SK-N-SH (cell line): ENCODE results near the gene VWA3B. TPM values are rescaled to one million over a fixed set of nuclear protein-coding genes. Genes with fewer than 3 reads are reported as not detected.

Experiments
- CTCF ChIA-PET: fragments of 300-600, 350-600 bp; formaldehyde crosslinking; extraction: SDS; loops from one replicate; lab custom pipeline; 2021; lab: Yijun Ruan, JAX
- POLR2A ChIA-PET: fragments of 350-600 bp; sonication (Branson Sonifier 250); formaldehyde crosslinking; extraction: SDS; loops from one replicate; lab custom pipeline; 2020; ENCODE audit warnings: antibody characterized with exemption, inconsistent platforms; lab: Yijun Ruan, JAX
- DNase-seq: peaks from one replicate; pipeline ENCODE4 v3.0.0; 2012
- H2AFZ ChIP-seq: fragments of 200-600 bp; sonication (generic); 2 replicates; pipeline ENCODE4 v1.8.1; 2016; ENCODE audit warnings: antibody characterized with exemption, mild to moderate bottlenecking, low read depth
- H3F3A ChIP-seq: fragments of 200-600 bp; sonication (generic); replicated peaks from 2 replicates; pipeline ENCODE3; 2016; ENCODE audit warnings: antibody characterized with exemption, mild to moderate bottlenecking; ENCODE audit not compliant: insufficient read depth
- H3K27ac ChIP-seq, 2 experiments: fragments of 200-500 bp in 1 of 2; fragments of 200-600 bp in 1 of 2; sonication (Bioruptor generic) in 1 of 2; sonication (generic), shearing (Covaris generic) in 1 of 2; 2 replicates each; pipeline versions ENCODE4 v1.5.1 to v1.6.1; 2014 to 2016; ENCODE audit warnings: low read depth in 2 of 2, inconsistent platforms in 1 of 2, low read length in 1 of 2, mild to moderate bottlenecking in 1 of 2, mixed read lengths in 1 of 2
- H3K27me3 ChIP-seq: fragments of 200-600 bp; sonication (generic), shearing (Covaris generic); 2 replicates; pipeline ENCODE4 v1.6.1; 2016; ENCODE audit warnings: mixed run types; ENCODE audit not compliant: insufficient read depth
- H3K36me3 ChIP-seq, 2 experiments: fragments of 200-500 bp in 1 of 2; fragments of 200-600 bp in 1 of 2; sonication (Bioruptor generic) in 1 of 2; sonication (generic) in 1 of 2; replicated peaks in 1 of 2; 2 replicates each; pipeline versions ENCODE3 to v1.5.1; 2014 to 2016; ENCODE audit warnings: low read length in 1 of 2, mild to moderate bottlenecking in 1 of 2; ENCODE audit not compliant: insufficient read depth in 2 of 2, control insufficient read depth in 1 of 2
- H3K4me1 ChIP-seq, 2 experiments: fragments of 200-500 bp in 1 of 2; fragments of 200-600 bp in 1 of 2; sonication (Bioruptor generic) in 1 of 2; sonication (generic), shearing (Covaris generic) in 1 of 2; 2 replicates each; pipeline versions ENCODE4 v1.5.1 to v1.6.1; 2014 to 2016; ENCODE audit warnings: low read depth in 1 of 2, low read length in 1 of 2, mixed run types in 1 of 2; ENCODE audit not compliant: insufficient read depth in 2 of 2, control insufficient read depth in 1 of 2
- H3K4me2 ChIP-seq: fragments of 200-600 bp; sonication (generic), shearing (Covaris generic); 2 replicates; pipeline ENCODE4 v1.6.1; 2017; ENCODE audit warnings: mixed run types
- H3K4me3 ChIP-seq, 2 experiments: fragments of 200-500 bp in 1 of 2; fragments of 200-600 bp in 1 of 2; sonication (Bioruptor generic) in 1 of 2; sonication (generic), shearing (Covaris generic) in 1 of 2; 2 replicates each; pipeline versions ENCODE4 v1.5.1 to v1.8.1; 2014 to 2016; ENCODE audit warnings: low read depth in 2 of 2, inconsistent platforms in 1 of 2, low read length in 1 of 2, mild to moderate bottlenecking in 1 of 2, mixed read lengths in 1 of 2, moderate library complexity in 1 of 2
- H3K79me2 ChIP-seq: fragments of 200-600 bp; sonication (generic); 2 replicates; pipeline ENCODE4 v1.8.1; 2017; ENCODE audit warnings: mild to moderate bottlenecking; ENCODE audit not compliant: insufficient read depth
- H3K9ac ChIP-seq: fragments of 200-600 bp; sonication (generic); 2 replicates; pipeline ENCODE4 v1.6.1; 2017; ENCODE audit warnings: mixed run types
- H3K9me2 ChIP-seq: fragments of 200-600 bp; sonication (generic); 2 replicates; pipeline ENCODE4 v1.6.1; 2017; ENCODE audit warnings: mixed run types
- H3K9me3 ChIP-seq: fragments of 200-600 bp; sonication (generic); 2 replicates; pipeline ENCODE4 v1.6.1; 2017; ENCODE audit warnings: mixed run types, mild to moderate bottlenecking, moderate library complexity
- H4K20me1 ChIP-seq: fragments of 200-600 bp; sonication (generic); 2 replicates; pipeline ENCODE4 v1.6.1; 2017; ENCODE audit warnings: mild to moderate bottlenecking, mixed run types; ENCODE audit not compliant: insufficient read depth
- EZH2phosphoT487 ChIP-seq: fragments of 200-600 bp; sonication (generic); IDR thresholded peaks from 2 replicates; pipeline ENCODE4 v1.6.1; 2017; ENCODE audit warnings: low read depth, mixed run types, mild to moderate bottlenecking, antibody characterized with exemption, moderate library complexity, borderline replicate concordance
- FOXJ3 ChIP-seq: sonication (generic); formaldehyde crosslinking; IDR thresholded peaks from 2 replicates; pipeline ENCODE4 v1.5.1; 2020; ENCODE audit warnings: mild to moderate bottlenecking, missing genetic modification reagents
- FOXM1 ChIP-seq: IDR thresholded peaks from 2 replicates; pipeline ENCODE4 v1.4.0; 2012; ENCODE audit warnings: low read depth, mild to moderate bottlenecking
- MAX ChIP-seq: IDR thresholded peaks from 2 replicates; pipeline ENCODE4 v1.4.0; 2012; ENCODE audit warnings: low read depth
- NRF1 ChIP-seq: IDR thresholded peaks from 2 replicates; pipeline ENCODE4 v1.6.1; 2012; ENCODE audit warnings: low read depth, mild to moderate bottlenecking, low read length
- REST ChIP-seq: IDR thresholded peaks from 2 replicates; pipeline ENCODE4 v1.6.1; 2012; ENCODE audit warnings: mild to moderate bottlenecking, low read depth, low read length, moderate library complexity
- RXRA ChIP-seq: IDR thresholded peaks from 2 replicates; pipeline ENCODE4 v1.4.0; 2012; ENCODE audit warnings: low read depth, mild to moderate bottlenecking, borderline replicate concordance
- SIN3A ChIP-seq: IDR thresholded peaks from 2 replicates; pipeline ENCODE4 v1.6.1; 2012; ENCODE audit warnings: low read depth, mild to moderate bottlenecking, low read length, moderate library complexity, borderline replicate concordance
- SMC3 ChIP-seq: IDR thresholded peaks from 2 replicates; pipeline ENCODE4 v1.6.1; 2012; ENCODE audit warnings: low read depth, low read length, improper control_type of control experiment
- TAF1 ChIP-seq: IDR thresholded peaks from 2 replicates; pipeline ENCODE4 v1.6.1; 2012; ENCODE audit warnings: low read depth, mild to moderate bottlenecking, low read length, moderate library complexity, borderline replicate concordance
- YY1 ChIP-seq: IDR thresholded peaks from 2 replicates; pipeline ENCODE4 v1.4.0; 2012; ENCODE audit warnings: low read depth, mild to moderate bottlenecking
- WGBS: methylation state at CpG from one replicate; pipeline ENCODE4 v1.1.6; 2017; ENCODE audit warnings: low lambda C conversion rate; 5-methylcytosine and 5-hydroxymethylcytosine counted together
- polyA plus RNA-seq, 3 experiments: library from polyadenylated mRNA; depleted of rRNA; stranded (reverse); fragments of >200 nt; gene quantifications; 2 replicates each; pipeline ENCODE4 v1.2.3, GENCODE V29; 2012

The VWA3B gene
- polyA plus RNA-seq, 1 of the 3 experiments (the other 2 are of a cell fraction): not detected

- no peak overlapping the region for H3K9ac ChIP-seq
- peaks cover 5 to 12% of the 10 kb centered on the region in 2 experiments; a peak in 1 of 4 replicates for H3K4me1 ChIP-seq
- H3K27ac ChIP-seq: no peak overlapping the region
- no peak overlapping the region for H3K4me3 ChIP-seq
- CTCF ChIA-PET: interaction anchor here (1.1 kb wide), 1 partner anchor 494 kb away, joined by 3 read pairs; no protein-coding TSS in a partner anchor
- no peaks in the 10 kb centered on the region for H4K20me1 ChIP-seq
- peaks cover 44% of the 10 kb centered on the region for H3K27me3 ChIP-seq
- POLR2A ChIA-PET: no interaction called here
- no peak overlapping the region for H3K4me2 ChIP-seq
- H2AFZ ChIP-seq: no peak overlapping the region
- H3K9me2 ChIP-seq: no peaks in the 10 kb centered on the region
- no peak for DNase-seq
- H3K79me2 ChIP-seq: no peaks in the 10 kb centered on the region
- TF ChIP-seq EZH2phosphoT487: no peak
- no peak for TF ChIP-seq NRF1
- no peak for TF ChIP-seq FOXJ3 (CRISPR knock-in tag)
- TF ChIP-seq SIN3A: no peak
- TF ChIP-seq YY1: no peak
- no peak for TF ChIP-seq SMC3
- no peak for TF ChIP-seq RXRA
- no peak for TF ChIP-seq MAX
- TF ChIP-seq TAF1: no peak
- TF ChIP-seq FOXM1: no peak
- TF ChIP-seq, all 33 proteins: peak for 0
- H3K9me3 ChIP-seq: no peaks in the 10 kb centered on the region
- no peaks in the 10 kb centered on the region for H3F3A ChIP-seq
- 46% methylated on average over 3 of the region's 3 CpGs for WGBS
- no peaks in the 10 kb centered on the region for H3K36me3 ChIP-seq
Measured at GRCh38 chr2:98084869-98085238, 2.1 kb upstream of the VWA3B start.

- no peaks in the 10 kb centered on the region for H3K79me2 ChIP-seq
- H3K36me3 ChIP-seq: no peaks in the 10 kb centered on the region
- peaks cover 44% of the 10 kb centered on the region for H3K27me3 ChIP-seq
- H3K4me1 ChIP-seq: peaks cover 5 to 12% of the 10 kb centered on the region in 2 experiments; a peak in 1 of 4 replicates
- 25% methylated on average over 5 of the region's 5 CpGs for WGBS
- H4K20me1 ChIP-seq: no peaks in the 10 kb centered on the region
- no peak overlapping the region for H3K27ac ChIP-seq
- CTCF ChIA-PET: no interaction called here
- no peaks in the 10 kb centered on the region for H3F3A ChIP-seq
- no peak for DNase-seq
- H3K9me3 ChIP-seq: no peaks in the 10 kb centered on the region
- no peak overlapping the region for H3K4me2 ChIP-seq
- POLR2A ChIA-PET: no interaction called here
- no peak overlapping the region for H3K9ac ChIP-seq
- TF ChIP-seq REST: no peak
- H3K4me3 ChIP-seq: no peak overlapping the region
- H2AFZ ChIP-seq: no peak overlapping the region
- H3K9me2 ChIP-seq: no peaks in the 10 kb centered on the region
Measured at GRCh38 chr2:98085649-98086048, 1.3 kb upstream of the VWA3B start.
